ENCODE data around the gene QPRT.
"Not testable (repeated sequence)": the region's sequence is repeated elsewhere in the genome, so short reads cannot be mapped to it uniquely, and the experiment has no call there.

QPRT gene

DNA sequence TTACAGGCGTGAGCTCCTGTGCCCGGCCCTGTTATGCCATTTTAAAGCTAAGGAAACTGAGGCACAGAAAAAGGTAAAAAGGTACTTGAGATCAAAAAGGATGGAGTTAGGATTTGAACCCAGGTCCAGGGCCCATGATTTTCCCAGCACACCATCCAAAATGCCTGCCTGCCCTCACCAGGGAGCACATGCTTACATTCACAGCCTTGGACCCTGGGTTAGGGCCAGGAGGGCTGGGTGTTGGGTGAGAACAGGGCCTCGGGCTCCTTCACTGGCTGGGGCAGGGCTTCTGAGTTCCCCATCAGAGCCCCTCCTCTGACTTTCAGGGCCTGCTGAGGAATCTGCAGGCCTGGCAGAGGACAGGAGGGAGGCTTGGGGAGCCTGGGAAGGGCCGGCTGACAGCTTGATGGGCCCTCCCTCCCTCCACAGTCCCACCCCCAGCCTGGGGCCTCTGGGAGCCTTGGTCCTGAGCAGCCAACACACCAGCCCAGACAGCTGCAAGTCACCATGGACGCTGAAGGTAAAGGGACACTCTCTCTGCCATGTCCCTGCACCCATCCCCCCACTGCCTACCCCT, at the start of gene QPRT:
Gene QPRT (plus strand): TSS at position 490 of the 577 bp plus-strand sequence. CDS start 18 bp downstream, at position 508.
- DNase-seq = no peak

DNA sequence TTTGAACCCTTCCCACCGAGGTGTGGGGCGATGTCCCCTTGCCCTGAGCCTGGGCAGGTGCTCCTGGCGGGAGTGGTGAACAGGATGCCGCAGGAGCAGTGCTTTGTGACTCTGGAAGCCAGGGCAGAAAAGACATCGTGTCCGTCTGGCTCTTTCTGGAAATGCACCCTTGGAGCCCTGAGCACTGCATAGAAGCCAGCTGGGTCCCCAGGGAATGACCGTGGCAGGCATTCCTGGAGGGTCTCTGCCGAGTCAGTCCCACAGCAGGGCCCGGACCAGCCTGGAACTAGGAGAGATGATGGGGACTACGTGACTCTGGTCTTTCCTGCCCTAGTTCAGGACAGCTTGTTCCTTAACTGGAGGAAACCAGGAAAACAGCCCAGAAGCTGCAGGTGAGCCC, 49.7 kb upstream of the QPRT start:
- not testable (repeated sequence) for DNase-seq

DNA sequence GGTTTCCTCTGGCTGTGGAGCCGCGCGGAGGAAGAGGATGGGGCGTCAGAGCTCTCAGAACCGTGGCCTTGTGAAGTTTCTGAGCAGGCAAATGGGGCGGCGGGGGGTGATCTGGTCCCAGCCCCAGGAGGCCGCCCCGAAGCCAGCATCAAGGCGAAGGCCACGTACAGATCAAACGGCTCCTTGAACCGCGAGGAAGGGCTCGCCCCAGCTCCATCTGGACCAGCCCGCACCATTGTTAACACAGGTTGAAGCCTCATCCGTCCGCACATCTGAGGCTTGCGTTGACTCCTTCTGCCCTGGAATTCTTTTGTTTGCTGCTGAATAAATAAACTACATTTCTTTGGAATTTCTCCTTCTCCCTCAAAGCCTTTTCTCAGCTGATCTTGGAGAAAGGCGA, 47.3 kb upstream of the QPRT start:
- not testable (repeated sequence) for DNase-seq

DNA sequence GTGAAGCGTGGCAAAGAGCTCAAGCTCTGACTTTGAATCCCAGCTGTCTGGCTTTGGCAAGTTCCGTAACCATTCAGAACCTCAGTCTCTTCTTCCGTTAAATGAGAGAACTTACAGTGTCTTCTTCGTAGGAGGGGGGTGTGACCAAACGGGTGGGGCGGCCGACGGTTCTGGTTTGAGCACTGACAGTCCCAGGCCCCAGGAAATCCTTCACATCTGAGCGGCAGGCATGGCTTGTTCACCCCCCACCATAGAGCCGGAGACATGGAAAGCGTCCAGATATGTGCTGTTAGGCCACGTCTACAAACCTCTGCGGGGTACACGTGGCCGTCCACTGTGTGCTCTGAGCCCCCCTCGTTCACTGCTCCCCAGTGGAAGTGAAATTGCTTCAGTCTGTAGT, 43.1 kb upstream of the QPRT start:
- DNase-seq = not testable (repeated sequence)

DNA sequence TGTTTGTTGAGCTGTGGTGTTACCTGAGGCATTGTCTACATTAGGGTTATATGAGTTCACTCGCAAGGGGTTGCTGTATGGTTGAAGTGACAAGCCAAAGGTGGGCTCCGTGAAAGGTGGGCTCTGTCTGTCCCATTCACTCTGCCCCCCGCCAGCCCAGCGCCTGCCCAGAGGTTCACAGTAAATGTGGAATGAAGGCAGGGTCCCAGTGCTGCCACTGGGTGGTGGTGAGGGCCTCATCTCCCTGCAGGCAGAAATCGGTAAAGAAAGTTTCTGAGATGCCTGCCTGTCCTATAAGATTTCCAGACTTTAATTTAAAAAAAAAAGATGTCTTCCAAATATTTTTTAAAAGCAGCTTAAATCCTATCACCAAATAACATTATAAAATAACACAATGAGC, 42.6 kb upstream of the QPRT start:
- not testable (repeated sequence) for DNase-seq

DNA sequence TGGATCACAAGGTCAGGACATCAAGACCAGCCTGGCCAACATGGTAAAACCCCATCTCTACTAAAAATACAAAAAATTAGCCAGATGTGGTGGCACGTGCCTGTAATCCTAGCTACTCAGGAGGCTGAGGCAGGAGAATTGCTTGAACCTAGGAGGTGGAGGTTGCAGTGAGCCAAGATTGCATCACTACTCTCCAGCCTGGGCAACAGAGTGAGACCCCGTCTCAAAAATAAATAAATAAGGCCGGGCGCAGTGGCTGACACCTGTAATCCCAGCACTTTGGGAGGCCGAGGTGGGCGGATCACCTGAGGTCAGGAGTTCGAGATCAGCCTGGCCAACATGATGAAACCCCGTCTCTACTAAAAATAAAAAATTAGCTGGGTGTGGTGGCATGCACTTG, 40.2 kb upstream of the QPRT start:
- not testable (repeated sequence) for DNase-seq

DNA sequence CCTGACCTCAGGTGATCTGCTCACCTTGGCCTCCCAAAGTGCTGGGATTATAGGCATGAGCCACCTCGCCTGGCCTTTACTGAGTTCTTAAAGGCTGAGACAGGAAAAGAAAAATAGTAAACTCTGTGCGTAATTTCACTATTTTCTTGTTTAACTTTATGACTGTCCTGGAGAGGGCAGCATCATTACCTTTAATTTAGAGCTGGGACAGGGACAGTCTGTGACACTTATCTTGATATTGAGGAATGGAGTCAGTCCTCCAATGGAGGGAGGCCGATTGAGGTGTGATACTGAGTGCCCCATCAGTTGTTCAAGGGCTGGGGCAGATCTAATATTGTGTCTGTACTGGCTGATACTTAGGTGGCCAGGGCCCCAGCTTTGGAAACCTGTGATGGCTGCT, 37.4 kb upstream of the QPRT start:
- DNase-seq = no peak

DNA sequence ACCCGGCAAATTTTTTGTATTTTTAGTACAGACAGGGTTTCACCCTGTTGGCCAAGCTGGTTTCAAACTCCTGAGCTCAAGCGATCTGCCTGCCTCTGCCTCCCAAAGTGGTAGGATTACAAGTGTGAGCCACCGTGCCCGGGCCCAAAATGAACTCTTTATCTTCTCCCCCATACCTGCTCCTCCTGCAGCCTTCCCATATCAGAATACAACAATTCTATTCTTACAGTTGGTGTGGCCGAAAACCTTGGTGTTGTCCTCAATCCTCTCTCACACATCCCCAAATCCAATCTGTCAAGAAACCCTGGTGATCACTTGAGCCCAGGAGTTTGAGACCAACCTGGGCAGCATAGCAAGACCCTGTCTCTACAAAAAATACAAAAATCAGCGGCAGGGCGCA, 35.4 kb upstream of the QPRT start:
- no peak for DNase-seq

DNA sequence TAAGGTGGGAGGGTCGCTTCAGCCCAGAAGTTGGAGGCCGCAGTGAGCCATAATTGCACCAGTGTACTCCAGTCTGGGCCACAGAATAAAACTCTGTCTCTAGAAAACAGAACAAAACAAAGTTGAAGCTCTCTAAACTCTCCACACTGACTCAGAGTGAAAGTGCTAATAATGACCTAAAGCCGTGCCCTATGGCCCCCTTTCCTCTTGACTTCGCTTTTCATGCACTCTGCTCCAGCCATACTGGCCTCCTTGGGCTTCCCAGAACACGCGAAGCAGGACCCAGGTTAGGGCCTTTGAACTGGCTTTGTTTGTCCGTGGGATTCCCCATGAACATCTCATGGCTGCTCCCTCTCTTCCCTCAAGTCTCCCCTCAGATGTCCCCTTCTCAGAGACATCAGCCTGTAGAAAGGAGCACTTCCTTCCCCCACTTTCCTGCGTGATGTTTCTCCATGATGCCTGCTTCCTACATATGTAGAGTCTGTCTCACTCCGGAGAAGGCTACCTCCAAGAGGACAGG, 34.6 kb upstream of the QPRT start:
- no peak for DNase-seq

DNA sequence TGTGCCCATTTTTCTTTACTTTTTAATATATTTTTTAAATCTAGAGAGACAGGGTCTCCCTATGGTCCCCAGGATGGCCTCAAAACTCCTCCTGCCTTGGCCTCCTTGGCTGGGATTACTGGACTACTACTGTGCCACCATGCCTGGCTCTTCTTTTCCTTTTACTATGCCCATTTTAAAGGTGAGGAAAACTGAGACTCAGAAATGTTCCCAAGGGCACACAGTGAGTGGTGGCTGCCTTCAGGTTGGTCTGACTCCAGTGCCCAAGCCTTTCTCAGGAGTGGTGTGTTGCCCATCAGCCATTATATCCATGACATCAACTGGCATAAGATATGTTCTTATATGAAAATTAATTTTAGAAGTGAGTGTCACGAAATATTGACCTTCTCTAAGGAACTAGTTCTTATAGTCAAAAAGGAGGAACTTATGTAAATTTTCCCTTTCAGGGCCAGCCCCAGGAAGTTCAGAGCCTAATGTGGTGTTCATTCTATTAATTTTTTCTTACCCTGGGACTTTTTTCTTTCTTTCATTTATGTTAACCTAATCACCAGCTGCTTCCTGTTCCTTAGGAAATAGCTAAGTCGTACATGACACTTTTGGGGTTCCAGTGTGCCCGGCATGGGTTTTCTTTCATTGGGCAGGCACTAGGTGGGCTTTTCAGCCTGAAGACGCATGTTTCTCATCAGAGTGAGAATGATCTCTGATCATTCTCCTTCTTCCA, 33.8 kb upstream of the QPRT start:
- no peak for DNase-seq

DNA sequence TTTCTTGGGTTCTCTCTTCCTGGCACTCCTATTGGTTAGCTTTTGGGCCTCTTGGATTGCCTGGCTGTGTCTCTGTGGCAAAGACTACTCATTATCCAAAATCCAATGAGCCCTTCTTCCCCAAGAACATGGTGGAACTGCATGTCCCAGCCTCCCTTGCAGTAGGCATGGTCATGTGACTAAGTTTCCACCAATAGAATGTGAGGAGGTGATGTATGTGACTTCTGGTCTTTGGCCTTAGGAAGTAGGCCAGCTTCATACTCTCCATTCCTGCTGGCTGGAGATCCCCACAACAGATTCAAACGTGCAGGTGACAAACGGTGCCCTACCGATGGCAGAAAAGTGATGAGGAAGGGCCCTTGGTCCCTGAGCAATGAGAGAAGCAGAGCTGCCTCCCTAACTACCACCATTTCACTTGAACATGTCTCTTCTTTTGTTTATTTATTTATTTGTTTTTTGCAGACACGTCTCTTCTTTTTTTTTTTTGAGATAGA, 33.2 kb upstream of the QPRT start:
- no peak for DNase-seq

DNA sequence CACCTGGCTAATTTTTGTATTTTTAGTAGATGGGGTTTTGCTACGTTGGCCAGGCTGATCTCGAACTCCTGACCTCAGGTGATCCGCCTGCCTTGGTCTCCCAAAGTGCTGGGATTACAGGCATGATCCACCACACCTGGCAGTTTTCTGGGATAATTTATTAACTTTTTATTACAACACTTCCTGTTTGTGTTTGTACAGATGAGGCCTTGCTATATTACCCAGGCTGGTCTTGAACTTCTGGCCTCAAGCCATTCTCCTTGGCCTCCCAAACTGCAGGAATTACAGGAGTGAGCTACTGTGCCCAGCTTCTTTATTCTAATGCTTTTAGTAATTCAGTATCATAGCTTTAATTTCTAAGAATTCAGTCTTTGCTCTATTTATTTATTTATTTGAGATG, 32.0 kb upstream of the QPRT start:
- no peak for DNase-seq

DNA sequence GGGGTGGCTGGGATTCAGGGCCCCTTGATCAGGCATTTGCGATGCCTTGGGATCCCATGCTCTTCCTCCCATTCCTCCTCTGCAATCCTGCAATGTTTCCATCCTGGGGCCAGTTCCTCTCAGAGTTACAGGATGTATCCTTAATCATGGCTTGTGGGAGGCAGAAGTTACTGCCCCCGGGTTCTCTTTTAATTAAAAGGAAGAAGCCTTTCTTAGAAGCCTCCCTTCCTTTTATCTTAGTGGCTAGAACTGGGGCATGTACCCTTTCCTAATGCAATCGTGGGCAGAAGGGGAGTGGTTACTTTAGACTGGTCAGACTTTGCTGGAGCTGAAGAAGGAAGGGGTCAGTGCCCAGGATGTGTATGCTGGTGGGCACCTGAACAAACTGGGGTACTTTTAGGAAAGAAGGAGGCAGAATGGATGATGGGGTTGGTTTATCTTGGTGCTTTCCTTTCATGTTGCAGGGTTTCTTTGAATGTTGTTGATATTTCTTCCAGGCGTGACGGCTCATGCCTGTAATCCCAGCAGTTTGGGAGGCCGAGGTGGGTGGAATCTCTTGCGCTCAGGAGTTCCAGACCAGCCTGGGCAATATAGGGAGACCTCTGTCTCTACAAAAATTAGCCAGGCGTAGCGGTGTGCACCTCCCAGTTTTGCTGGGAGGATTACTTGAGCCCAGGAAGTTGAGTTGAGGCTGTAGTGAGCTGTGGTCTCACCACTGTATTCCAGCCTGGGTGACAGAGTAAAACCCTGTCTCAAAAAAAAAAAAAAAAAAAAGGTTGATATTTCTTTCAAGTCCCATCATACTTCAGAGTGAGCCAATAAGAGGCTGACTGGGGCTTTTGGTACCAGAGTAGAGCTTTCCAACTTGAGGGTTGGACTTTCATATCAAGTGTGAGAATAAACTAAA, 29.1 kb upstream of the QPRT start:
- no peak for DNase-seq

DNA sequence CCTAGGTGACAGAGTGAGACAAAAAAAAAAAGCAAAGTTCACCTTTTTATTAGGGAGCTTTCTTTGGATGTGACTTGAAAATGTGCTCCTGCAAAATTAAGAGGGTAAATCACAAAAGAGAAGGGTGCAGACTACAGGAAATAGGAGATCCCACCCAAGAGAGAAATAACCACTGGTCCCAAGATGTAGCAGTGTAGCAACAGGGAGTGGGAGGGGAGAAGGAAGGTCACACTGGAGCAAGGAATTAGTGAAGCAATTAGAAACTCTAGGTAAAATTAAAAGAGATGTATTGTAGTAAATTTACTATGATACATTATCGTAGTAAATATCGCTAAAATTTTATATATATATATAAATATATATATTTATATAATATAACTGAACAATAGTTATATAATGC, 28.2 kb upstream of the QPRT start:
- DNase-seq = no peak

DNA sequence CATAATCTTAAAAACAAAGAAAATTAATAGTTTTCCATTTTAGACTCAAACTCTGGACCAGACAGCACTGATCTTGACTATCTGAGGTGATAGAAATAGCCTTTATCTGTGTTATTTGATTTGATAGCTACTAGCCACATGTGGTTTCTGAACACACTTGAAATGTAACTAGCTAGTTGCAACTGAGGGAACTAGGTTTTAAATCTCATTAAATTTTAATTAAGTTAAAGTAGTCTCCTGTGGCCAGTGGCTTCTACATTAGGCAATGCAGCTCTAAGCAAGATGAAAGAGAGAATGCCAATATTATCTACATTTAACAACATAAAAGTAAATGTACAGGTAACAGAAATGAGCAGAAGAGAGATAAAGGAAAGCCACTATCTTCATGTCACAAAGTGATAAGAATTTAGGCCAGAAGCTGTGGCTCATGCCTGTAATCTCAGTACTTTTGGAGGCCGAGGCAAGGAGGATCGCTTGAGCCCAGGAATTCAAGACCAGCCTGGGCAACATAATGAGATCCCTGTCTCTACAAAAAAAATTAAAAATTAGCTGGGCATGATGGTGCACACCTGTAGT, 27.1 kb upstream of the QPRT start:
- DNase-seq = no peak

DNA sequence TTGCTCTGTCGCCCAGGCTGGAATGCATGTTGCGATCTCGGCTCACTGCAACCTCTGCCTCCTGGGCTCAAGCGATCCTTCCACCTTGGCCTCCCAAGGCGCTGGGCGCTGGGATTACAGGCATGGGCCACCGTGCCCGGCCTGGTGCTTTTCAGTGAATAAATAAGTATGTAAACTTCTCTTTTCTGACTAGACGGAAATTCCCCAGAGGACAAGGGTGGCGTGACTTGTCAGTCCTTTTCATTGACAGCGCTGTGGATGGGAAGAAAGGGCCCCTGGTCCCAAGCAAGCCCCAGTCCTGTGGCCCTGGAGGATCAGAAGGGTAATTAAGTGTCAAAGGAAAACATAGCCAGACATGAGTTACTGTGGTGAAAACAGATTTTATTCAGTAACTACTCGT, 25.5 kb upstream of the QPRT start:
- no peak for DNase-seq

DNA sequence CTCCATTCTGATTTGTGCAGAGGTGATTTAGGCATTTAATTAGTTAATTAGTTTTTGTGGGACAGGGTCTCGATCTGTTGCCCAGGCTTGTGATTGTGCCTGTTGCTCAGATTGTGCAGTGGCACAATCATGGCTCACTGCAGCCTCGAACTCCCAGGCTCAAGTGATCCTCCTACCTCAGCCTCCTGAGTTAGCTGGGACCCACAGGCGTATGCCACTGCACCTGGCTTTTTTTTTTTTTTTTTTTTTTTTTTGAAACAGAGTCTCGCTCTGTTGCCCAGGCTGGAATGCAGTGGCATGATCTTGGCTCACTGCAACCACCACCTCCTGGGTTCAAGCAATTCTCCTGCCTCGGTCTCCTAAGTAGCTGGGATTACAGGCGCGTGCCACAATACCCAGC, 25.1 kb upstream of the QPRT start:
- not testable (repeated sequence) for DNase-seq

DNA sequence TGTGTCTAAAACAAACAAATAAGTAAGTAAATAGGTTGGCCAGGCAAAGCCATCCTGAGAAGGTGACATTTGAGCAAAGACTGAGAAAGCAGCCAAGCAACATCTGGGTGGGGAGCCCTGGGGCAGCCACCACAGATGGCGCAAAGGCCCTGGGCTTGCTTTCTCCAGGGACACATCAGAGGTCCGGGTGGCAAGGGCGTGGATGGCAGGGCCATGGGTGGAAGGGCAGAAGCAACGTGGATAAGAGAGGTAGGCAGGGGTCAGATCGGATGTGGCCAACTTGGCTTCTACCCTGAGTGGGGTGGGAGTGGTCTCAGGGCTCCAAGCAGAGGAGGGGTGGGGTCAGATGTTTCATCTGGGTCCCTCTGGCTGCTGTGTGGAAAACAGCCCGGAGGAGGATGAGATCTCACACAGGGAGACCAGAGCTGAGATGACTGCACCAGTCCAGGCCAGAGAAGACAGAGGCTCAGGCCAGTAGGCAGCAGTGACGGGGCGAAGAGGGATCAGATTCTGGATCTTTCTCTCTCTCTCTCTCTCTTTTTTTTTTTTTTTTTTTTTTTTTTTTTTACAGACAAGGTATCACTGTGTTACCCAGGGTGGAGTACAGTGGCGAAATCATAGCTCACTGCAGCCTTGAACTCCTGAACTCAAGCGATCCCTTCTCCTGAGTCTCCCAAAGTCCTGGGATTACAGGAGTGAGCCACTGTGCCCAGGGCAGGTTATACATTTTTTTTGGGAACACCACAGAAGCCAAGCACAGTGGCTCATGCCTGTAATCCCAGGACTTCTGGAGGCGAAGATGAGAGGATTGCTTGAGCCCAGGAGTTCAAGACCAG, 22.1 kb upstream of the QPRT start:
- no peak for DNase-seq

DNA sequence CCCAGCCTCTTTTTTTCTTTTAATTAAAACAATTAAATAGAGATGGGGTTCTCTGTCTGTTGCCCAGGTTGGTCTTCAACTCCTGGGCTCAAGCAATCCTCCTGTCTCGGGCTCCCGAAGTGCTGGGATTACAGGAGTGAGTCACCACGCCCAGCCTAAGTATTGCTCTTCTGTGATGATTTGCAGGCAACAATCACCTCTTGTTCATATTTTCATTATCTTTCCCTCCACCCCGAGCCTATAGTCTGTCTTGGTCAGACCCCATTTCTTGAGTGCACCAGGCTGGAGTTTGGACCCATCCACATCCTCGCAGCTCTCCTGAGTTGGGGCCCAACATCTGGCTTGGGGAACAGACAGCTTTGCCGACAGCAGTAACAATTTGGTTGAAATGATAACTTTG, 20.3 kb upstream of the QPRT start:
- no peak for DNase-seq

DNA sequence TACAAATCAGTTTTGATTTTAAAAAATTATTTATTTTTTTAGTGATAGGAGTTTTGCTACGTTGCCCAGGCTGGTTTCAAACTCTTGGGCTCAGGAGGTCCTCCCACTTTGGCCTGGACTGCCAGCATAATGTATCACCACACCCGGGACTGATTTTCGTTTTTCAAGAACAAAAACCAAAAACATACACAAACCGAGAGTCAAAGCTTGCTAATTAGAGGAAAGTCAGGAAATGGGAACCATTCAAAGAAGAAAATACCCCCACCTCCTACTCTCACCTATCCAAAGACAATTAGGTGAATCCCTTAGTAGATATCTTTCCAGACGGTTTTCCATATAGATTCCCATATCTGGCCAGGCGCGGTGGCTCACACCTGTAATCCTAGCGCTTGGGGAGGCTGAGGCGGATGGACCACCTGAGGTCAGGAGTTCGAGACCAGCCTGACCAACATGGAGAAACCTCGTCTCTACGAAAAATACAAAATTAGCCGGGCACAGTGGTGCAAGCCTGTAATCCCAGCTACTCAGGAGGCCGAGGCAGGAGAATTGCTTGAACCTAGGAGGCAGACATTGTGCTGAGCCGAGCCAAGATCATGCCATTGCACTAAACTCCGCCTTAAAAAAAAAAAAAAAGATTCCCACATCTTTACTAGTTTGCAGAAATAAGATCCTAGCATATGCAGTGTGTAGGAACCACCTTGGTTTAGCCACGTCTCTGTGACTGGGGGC, 16.8 kb upstream of the QPRT start:
- no peak for DNase-seq

DNA sequence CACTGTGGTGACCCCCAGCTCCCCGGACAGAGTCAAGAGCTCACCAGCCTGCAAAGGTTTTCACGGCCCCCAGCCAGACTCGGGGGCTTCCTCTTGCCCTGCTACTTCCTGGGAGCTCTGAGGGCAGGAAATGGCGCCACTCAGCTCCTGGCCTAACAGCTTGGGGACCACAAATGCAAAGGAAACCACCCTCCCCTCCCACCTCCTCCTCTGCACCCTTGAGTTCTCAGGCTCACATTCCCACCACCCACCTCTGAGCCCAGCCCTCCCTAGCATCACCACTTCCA, 16.3 kb upstream of the QPRT start:
- DNase-seq = no peak

Data from NCI-H187 treated with DMSO at 0.1 percent for 48 hours (cell line).